Sigmoid colon (tissue), 7 donors: ENCODE results near the gene FAM163B. TPM values are rescaled to one million over a fixed set of nuclear protein-coding genes. Genes with fewer than 3 reads are reported as not detected.

Experiments
- DNase-seq: peaks from one replicate; pipeline ENCODE4 v3.0.0-alpha.2; 2019
- H3K27ac ChIP-seq, 4 donors: fragments of 200-600 bp; sonication (generic); one replicate each; pipeline ENCODE4 v1.5.1; 2016 to 2019; ENCODE audit warnings: mild to moderate bottlenecking in 1 of 4
- H3K27me3 ChIP-seq, 3 donors: fragments of 200-600 bp; sonication (generic); one replicate each; pipeline ENCODE4 v1.5.1; 2019; ENCODE audit warnings: mild to moderate bottlenecking in 1 of 3
- H3K36me3 ChIP-seq, 4 donors: fragments of 200-600 bp; sonication (generic); one replicate each; pipeline ENCODE4 v1.5.1; 2016 to 2019
- H3K4me1 ChIP-seq, 4 donors: fragments of 200-600 bp; sonication (generic); one replicate each; pipeline ENCODE4 v1.5.1; 2017 to 2019
- H3K4me3 ChIP-seq, 4 donors: fragments of 200-600 bp; sonication (generic); one replicate each; pipeline ENCODE4 v1.5.1; 2017 to 2019; ENCODE audit warnings: mild to moderate bottlenecking in 2 of 4, moderate library complexity in 1 of 4
- H3K9me3 ChIP-seq, 4 donors: fragments of 200-600 bp in 3 of 4; sonication (generic) in 3 of 4; one replicate each; pipeline versions ENCODE4 v1.5.1 to v1.6.1; 2013 to 2019
- EP300 ChIP-seq, 4 donors: sonication (generic); formaldehyde crosslinking; IDR thresholded peaks; one replicate each; pipeline ENCODE4 v1.6.1; 2017; ENCODE audit warnings: antibody characterized with exemption in 4 of 4
- POLR2A ChIP-seq, 2 donors: fragments of 450-650 bp; IDR thresholded peaks; one replicate each; pipeline ENCODE4 v1.6.1; 2016; ENCODE audit warnings: antibody characterized with exemption in 2 of 2, mild to moderate bottlenecking in 2 of 2, moderate library complexity in 2 of 2
- POLR2AphosphoS5 ChIP-seq, 4 donors: sonication (generic); formaldehyde crosslinking; IDR thresholded peaks; one replicate each; pipeline ENCODE4 v1.6.1; 2017; ENCODE audit warnings: antibody characterized with exemption in 4 of 4
- whole genome bisulfite sequencing, 2 donors: extraction: QIAGEN DNeasy Blood & Tissue Kit; methylation state at CpG; one replicate each; pipeline ENCODE4 v1.1.7; 2013; 5-methylcytosine and 5-hydroxymethylcytosine counted together
- intact Hi-C: fragments of 100-400 bp; cut with DNase I; formaldehyde crosslinking; loops from one replicate; pipeline ENCODE4 v1.15.1; 2023
- polyA plus RNA-seq, 3 donors: library from polyadenylated mRNA; stranded (reverse); fragments of 200-250 nt; gene quantifications; one replicate each; pipeline ENCODE4 v1.2.3, GENCODE V29; 2013
- total RNA-seq, 4 donors: library from RNA; depleted of rRNA; stranded (reverse); fragments of >200 nt; gene quantifications; one replicate each; pipeline ENCODE4 v1.1.0, GENCODE V29; 2016
- TF ChIP-seq, protein P1 (sequence below), 4 experiments: fragments of 450-650 bp in 3 of 4; fragments of 200-600 bp in 1 of 4; IDR thresholded peaks; one replicate each; pipeline ENCODE4 v1.5.1; 2016 to 2019; ENCODE audit warnings: antibody characterized with exemption in 4 of 4, mild to moderate bottlenecking in 3 of 4, moderate library complexity in 2 of 4
- donor health status: healthy with polysubstance abuse.
- donor health status: Bipolar disorder and iron deficiency.
- donor health status: healthy.

The FAM163B gene
- total and polyA plus RNA-seq, 7 donors, result 0.29 to 2.4 (median 1.2) TPM; not detected in 1

DNA sequence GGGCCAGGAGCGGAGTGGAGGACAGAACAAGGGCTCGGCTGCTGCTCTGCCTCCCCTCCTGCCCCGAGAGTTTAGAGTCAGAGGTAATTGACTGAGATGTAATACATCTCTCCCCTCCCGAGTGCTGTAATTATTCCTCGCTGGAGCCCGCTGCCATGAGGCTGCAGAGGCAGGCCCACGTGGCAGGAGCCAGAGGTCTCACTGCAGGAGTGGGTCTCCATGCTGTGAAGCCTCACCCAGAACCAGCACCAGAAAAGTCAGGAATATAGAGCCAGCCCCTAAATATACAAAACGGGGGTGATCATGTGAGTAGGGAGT is 2.5 kb downstream of the FAM163B start:
- H3K27me3 ChIP-seq, result peaks cover 13 to 92% (median 69%) of the 10 kb centered on the region in 3 donors
- H3K9me3 ChIP-seq, result no peaks in the 10 kb centered on the region
- TF ChIP-seq POLR2A (IDR thresholded peaks at IDR 0.05) (no peak), EP300 (IDR thresholded peaks at IDR 0.05) (no peak), POLR2AphosphoS5 (IDR thresholded peaks at IDR 0.05) (no peak)
- TF ChIP-seq, protein P1, sequence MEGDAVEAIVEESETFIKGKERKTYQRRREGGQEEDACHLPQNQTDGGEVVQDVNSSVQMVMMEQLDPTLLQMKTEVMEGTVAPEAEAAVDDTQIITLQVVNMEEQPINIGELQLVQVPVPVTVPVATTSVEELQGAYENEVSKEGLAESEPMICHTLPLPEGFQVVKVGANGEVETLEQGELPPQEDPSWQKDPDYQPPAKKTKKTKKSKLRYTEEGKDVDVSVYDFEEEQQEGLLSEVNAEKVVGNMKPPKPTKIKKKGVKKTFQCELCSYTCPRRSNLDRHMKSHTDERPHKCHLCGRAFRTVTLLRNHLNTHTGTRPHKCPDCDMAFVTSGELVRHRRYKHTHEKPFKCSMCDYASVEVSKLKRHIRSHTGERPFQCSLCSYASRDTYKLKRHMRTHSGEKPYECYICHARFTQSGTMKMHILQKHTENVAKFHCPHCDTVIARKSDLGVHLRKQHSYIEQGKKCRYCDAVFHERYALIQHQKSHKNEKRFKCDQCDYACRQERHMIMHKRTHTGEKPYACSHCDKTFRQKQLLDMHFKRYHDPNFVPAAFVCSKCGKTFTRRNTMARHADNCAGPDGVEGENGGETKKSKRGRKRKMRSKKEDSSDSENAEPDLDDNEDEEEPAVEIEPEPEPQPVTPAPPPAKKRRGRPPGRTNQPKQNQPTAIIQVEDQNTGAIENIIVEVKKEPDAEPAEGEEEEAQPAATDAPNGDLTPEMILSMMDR (IDR thresholded peaks at IDR 0.05), result no peak
- 54 to 62% methylated on average over 8 of the region's 8 CpGs for WGBS, 2 donors
- intact Hi-C loops, result no loop called here
- no peaks in the 10 kb centered on the region for H3K36me3 ChIP-seq
- H3K4me1 ChIP-seq, result peaks cover 0 to 4% (median 2%) of the 10 kb centered on the region in 4 donors
- H3K4me3 ChIP-seq, result no peak overlapping the region
- no peak for DNase-seq
- no peak overlapping the region for H3K27ac ChIP-seq

DNA sequence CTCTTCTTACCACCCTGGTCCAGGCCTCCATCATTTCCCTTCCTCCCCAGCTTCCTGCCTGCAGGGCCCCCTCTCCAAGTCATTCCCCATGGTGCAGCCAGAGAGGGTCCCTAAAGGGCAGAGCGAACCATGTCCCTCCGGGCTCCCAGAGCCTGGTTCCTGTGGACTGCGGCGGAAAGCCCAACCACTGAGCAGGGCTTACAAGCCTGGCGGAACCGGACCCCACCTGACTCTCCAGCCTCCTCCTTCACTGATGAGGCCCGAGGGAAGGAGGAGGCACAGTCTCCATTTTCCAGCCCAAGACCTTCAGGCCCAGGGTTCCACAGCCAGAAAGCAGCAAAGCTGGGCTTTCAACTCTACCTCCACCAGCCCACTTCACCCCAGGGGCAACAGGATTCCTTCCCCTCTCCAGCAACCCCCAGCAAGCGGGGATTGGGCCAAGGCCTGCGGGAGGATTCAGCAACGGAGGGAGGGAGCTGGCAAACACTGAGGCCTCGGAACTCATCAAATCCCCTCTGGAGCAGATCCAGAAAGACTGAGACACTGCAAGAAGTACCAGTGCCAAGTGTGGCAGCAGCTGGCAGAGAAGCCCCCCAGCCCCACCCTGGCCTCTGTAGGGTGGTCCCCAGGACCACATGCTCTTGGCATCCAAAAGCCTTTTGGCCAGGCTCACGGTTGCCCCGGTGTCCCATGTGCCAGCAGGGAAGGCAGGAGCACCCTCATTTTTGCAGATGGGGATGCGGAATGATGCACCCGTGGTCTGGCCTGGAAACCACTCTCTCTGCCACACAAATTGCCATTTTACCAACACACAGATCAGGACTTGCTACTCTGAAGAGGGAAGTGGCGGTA is 3.1 kb downstream of the FAM163B start:
- 74 to 75% methylated on average over 16 of the region's 16 CpGs for WGBS, 2 donors
- no peak for DNase-seq
- H3K9me3 ChIP-seq, result no peaks in the 10 kb centered on the region
- intact Hi-C loops, result no loop called here
- TF ChIP-seq, protein P1 (IDR thresholded peaks at IDR 0.05), result no peak
- H3K36me3 ChIP-seq, result no peaks in the 10 kb centered on the region
- no peak overlapping the region for H3K27ac ChIP-seq
- H3K27me3 ChIP-seq, result peaks cover 11 to 86% (median 69%) of the 10 kb centered on the region in 3 donors
- no peak overlapping the region for H3K4me3 ChIP-seq
- peaks cover 0 to 4% (median 2%) of the 10 kb centered on the region in 4 donors for H3K4me1 ChIP-seq

DNA sequence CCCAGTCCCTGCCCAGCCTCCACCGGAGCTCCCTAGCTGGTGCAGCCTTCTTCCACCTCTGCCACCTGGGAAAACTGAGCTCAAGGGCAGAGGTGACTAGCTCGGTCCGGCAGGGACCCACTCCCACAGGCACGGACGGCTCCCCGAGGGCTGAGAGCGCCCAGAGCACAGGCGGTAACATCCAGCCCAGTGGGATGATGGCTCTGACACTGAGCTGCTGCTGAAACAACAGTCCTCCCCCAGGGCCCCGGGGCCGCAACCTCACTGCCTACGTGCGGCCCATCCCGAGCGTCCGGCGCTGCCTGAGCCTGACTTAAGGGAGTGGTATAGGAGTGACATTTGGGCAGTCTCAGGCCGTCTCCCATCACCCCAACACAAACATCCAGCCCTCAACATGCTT is 3.7 kb downstream of the FAM163B start:
- WGBS, 2 donors, result 88 to 91% methylated on average over 17 of the region's 17 CpGs
- TF ChIP-seq EP300 (IDR thresholded peaks at IDR 0.05), result no peak
- no peak for TF ChIP-seq POLR2AphosphoS5 (IDR thresholded peaks at IDR 0.05)
- TF ChIP-seq, protein P1 (IDR thresholded peaks at IDR 0.05), result no peak
- TF ChIP-seq POLR2A (IDR thresholded peaks at IDR 0.05), result no peak
- intact Hi-C loops, result no loop called here
- peaks cover 9 to 80% (median 63%) of the 10 kb centered on the region in 3 donors for H3K27me3 ChIP-seq
- H3K27ac ChIP-seq, result no peak overlapping the region
- DNase-seq, result no peak
- no peaks in the 10 kb centered on the region for H3K9me3 ChIP-seq
- H3K36me3 ChIP-seq, result no peaks in the 10 kb centered on the region
- H3K4me3 ChIP-seq, result no peak overlapping the region
- H3K4me1 ChIP-seq, result peaks cover 0 to 4% (median 2%) of the 10 kb centered on the region in 4 donors

DNA sequence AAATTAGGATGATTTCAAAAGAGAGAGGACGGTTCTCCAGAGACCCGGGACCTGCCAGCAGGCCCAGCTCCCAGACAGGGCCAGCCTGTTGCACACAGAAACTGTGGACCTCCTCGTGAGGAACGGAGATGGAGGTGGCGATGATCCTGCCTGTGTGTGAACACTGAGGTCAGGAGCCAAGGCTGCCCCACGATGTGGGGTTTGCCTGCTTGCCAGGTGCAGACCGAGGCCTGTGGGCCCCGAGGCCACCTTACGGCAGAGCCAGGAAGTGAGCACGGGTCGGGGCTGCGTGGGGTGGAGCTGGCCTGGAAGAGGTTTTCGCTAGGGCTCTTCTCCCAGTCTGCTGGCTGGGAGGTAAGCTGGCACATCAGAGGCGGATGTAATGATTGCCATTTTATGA is 4.3 kb downstream of the FAM163B start:
- Histone ChIP-seq H3K4me3 (no peak overlapping the region), H3K4me1 (peaks cover 0 to 4% (median 2%) of the 10 kb centered on the region in 4 donors), H3K27me3 (peaks cover 9 to 74% (median 59%) of the 10 kb centered on the region in 3 donors), H3K36me3 (no peaks in the 10 kb centered on the region), H3K9me3 (no peaks in the 10 kb centered on the region), H3K27ac (no peak overlapping the region)
- intact Hi-C loops, result no loop called here
- WGBS, 2 donors, result 53 to 59% methylated on average over 14 of the region's 14 CpGs
- no peak for TF ChIP-seq EP300 (IDR thresholded peaks at IDR 0.05)
- TF ChIP-seq POLR2A (IDR thresholded peaks at IDR 0.05), result no peak
- TF ChIP-seq, protein P1 (IDR thresholded peaks at IDR 0.05), result no peak
- TF ChIP-seq POLR2AphosphoS5 (IDR thresholded peaks at IDR 0.05), result no peak
- no peak for DNase-seq
